HEK293 (cell line): ENCODE data around the gene HELQ.

Experiments used
- CTCF ChIA-PET: fragments of 350-600 bp; formaldehyde crosslinking; extraction: SDS; loops from one replicate; lab custom pipeline; 2021; ENCODE audit warnings: antibody characterized with exemption; lab: Yijun Ruan, JAX
- POLR2A ChIA-PET: fragments of 300-600 bp; formaldehyde crosslinking; extraction: SDS; loops from one replicate; lab custom pipeline; 2020; ENCODE audit warnings: antibody characterized with exemption, inconsistent platforms; lab: Yijun Ruan, JAX
- H3K27ac ChIP-seq: fragments of 200-500 bp; sonication (Bioruptor generic); 2 replicates; pipeline ENCODE4 v1.5.1; 2014; ENCODE audit warnings: low read depth, low read length, control low read depth, inconsistent platforms; ENCODE audit errors: extremely low read depth
- H3K36me3 ChIP-seq, 2 experiments: fragments of 200-500 bp in 1 of 2; sonication (Bioruptor generic) in 1 of 2; 1 replicate in 1 of 2; 2 replicates in 1 of 2; pipeline ENCODE4 v1.5.1; 2014 to 2017; ENCODE audit warnings: inconsistent platforms in 2 of 2, low read length in 2 of 2; ENCODE audit not compliant: control insufficient read depth in 2 of 2, insufficient read depth in 1 of 2
- H3K4me1 ChIP-seq: fragments of 200-500 bp; sonication (Bioruptor generic); 2 replicates; pipeline ENCODE4 v1.5.1; 2014; ENCODE audit warnings: mild to moderate bottlenecking, low read length, inconsistent platforms; ENCODE audit not compliant: control insufficient read depth, insufficient read depth
- H3K4me3 ChIP-seq: 2 replicates; pipeline ENCODE4 v1.5.1; 2011; ENCODE audit warnings: low read depth, mild to moderate bottlenecking, control low read depth, low read length, moderate library complexity
- H3K9me3 ChIP-seq: fragments of 200-500 bp; sonication (Bioruptor generic); 2 replicates; pipeline ENCODE4 v1.5.1; 2014; ENCODE audit warnings: low read depth, low read length, inconsistent platforms; ENCODE audit not compliant: control insufficient read depth, insufficient read depth
- PRDM10 ChIP-seq: fragments of 450-650 bp; formaldehyde crosslinking; IDR thresholded peaks from 2 replicates; pipeline ENCODE4 v1.5.1; 2016; ENCODE audit warnings: missing biosample characterization, missing genetic modification characterization
- SP2 ChIP-seq: fragments of 450-650 bp; formaldehyde crosslinking; IDR thresholded peaks from 2 replicates; pipeline ENCODE4 v1.5.1; 2016; ENCODE audit warnings: missing biosample characterization, missing genetic modification characterization
- YY1 ChIP-seq: fragments of 450-650 bp; formaldehyde crosslinking; IDR thresholded peaks from 2 replicates; pipeline ENCODE4 v1.5.1; 2018; ENCODE audit warnings: missing biosample characterization, missing genetic modification characterization
- ZBTB10 ChIP-seq: fragments of 450-650 bp; formaldehyde crosslinking; IDR thresholded peaks from 2 replicates; pipeline ENCODE4 v1.5.1; 2016; ENCODE audit warnings: missing biosample characterization, missing genetic modification characterization
- ZNF132 ChIP-seq: fragments of 450-650 bp; formaldehyde crosslinking; IDR thresholded peaks from 2 replicates; pipeline ENCODE4 v1.5.1; 2017; ENCODE audit warnings: missing biosample characterization, missing genetic modification characterization, borderline replicate concordance
- ZNF146 ChIP-seq: fragments of 450-650 bp; formaldehyde crosslinking; IDR thresholded peaks from 2 replicates; pipeline ENCODE4 v1.5.1; 2016; ENCODE audit warnings: missing biosample characterization, missing genetic modification characterization
- ZNF16 ChIP-seq: fragments of 450-650 bp; formaldehyde crosslinking; IDR thresholded peaks from 2 replicates; pipeline ENCODE4 v1.5.1; 2016; ENCODE audit warnings: low read depth, missing biosample characterization, missing genetic modification characterization
- ZNF280D ChIP-seq: fragments of 450-650 bp; formaldehyde crosslinking; IDR thresholded peaks from 2 replicates; pipeline ENCODE4 v1.5.1; 2016; ENCODE audit warnings: missing biosample characterization, missing genetic modification characterization
- ZNF366 ChIP-seq: fragments of 450-650 bp; formaldehyde crosslinking; conservative IDR thresholded peaks from 2 replicates; pipeline ENCODE4 v1.5.1; 2016; ENCODE audit warnings: missing biosample characterization, missing genetic modification characterization
- ZNF473 ChIP-seq: fragments of 450-650 bp; formaldehyde crosslinking; IDR thresholded peaks from 2 replicates; pipeline ENCODE4 v1.5.1; 2017; ENCODE audit warnings: missing biosample characterization, missing genetic modification characterization
- ZNF560 ChIP-seq: fragments of 450-650 bp; formaldehyde crosslinking; IDR thresholded peaks from 2 replicates; pipeline ENCODE4 v1.5.1; 2017; ENCODE audit warnings: missing biosample characterization, missing genetic modification characterization, borderline replicate concordance
- ZNF670 ChIP-seq: fragments of 450-650 bp; formaldehyde crosslinking; IDR thresholded peaks from 2 replicates; pipeline ENCODE4 v1.5.1; 2016; ENCODE audit warnings: missing biosample characterization, missing genetic modification characterization, low read depth
- ZSCAN23 ChIP-seq: fragments of 450-650 bp; formaldehyde crosslinking; IDR thresholded peaks from 2 replicates; pipeline ENCODE4 v1.5.1; 2016; ENCODE audit warnings: missing biosample characterization, missing genetic modification characterization
- TF ChIP-seq, protein P1 (sequence below): fragments of 450-650 bp; formaldehyde crosslinking; IDR thresholded peaks from 2 replicates; pipeline ENCODE4 v1.5.1; 2016; ENCODE audit warnings: missing biosample characterization, missing genetic modification characterization
- TF ChIP-seq, protein P2 (sequence below): fragments of 450-650 bp; formaldehyde crosslinking; IDR thresholded peaks from 2 replicates; pipeline ENCODE4 v1.5.1; 2016; ENCODE audit warnings: missing biosample characterization, missing genetic modification characterization, low read depth
- TF ChIP-seq, protein P3 (sequence below): fragments of 450-650 bp; formaldehyde crosslinking; IDR thresholded peaks from 2 replicates; pipeline ENCODE4 v1.5.1; 2016; ENCODE audit warnings: missing biosample characterization, missing genetic modification characterization

Gene HELQ

DNA sequence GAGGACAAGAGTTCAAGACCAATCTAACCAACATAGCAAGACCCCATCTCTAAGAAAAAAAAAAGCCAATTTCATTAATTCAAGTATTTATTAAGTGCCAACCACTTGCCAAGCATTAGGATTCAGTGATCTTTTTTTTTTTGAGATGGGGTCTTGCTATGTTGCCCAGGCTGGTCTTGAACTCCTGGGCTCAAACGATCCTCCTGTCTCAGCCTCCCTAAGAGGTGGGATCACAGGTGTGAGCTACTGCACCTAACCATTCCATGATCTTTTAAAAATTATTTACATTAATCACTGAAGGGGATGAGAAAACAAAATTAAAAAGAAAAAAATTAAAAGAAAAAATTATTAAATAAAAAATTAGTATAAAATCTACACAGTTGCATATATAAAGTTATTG lies 24.4 kb downstream of the HELQ start:
- TF ChIP-seq ZNF670 (no peak), SP2 (tag by site-specific recombination) (no peak), ZNF132 (no peak), ZNF280D (tag by site-specific recombination) (no peak), ZNF16 (tag by site-specific recombination) (no peak), ZNF473 (no peak), ZNF560 (no peak), ZNF366 (tag by site-specific recombination) (no peak), ZBTB10 (tag by site-specific recombination) (no peak), YY1 (tag by site-specific recombination) (no peak), ZSCAN23 (tag by site-specific recombination) (no peak), PRDM10 (tag by site-specific recombination) (no peak), ZNF146 (tag by site-specific recombination) (no peak)
- TF ChIP-seq, protein P1, sequence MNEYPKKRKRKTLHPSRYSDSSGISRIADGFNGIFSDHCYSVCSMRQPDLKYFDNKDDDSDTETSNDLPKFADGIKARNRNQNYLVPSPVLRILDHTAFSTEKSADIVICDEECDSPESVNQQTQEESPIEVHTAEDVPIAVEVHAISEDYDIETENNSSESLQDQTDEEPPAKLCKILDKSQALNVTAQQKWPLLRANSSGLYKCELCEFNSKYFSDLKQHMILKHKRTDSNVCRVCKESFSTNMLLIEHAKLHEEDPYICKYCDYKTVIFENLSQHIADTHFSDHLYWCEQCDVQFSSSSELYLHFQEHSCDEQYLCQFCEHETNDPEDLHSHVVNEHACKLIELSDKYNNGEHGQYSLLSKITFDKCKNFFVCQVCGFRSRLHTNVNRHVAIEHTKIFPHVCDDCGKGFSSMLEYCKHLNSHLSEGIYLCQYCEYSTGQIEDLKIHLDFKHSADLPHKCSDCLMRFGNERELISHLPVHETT = no peak
- TF ChIP-seq, protein P2, sequence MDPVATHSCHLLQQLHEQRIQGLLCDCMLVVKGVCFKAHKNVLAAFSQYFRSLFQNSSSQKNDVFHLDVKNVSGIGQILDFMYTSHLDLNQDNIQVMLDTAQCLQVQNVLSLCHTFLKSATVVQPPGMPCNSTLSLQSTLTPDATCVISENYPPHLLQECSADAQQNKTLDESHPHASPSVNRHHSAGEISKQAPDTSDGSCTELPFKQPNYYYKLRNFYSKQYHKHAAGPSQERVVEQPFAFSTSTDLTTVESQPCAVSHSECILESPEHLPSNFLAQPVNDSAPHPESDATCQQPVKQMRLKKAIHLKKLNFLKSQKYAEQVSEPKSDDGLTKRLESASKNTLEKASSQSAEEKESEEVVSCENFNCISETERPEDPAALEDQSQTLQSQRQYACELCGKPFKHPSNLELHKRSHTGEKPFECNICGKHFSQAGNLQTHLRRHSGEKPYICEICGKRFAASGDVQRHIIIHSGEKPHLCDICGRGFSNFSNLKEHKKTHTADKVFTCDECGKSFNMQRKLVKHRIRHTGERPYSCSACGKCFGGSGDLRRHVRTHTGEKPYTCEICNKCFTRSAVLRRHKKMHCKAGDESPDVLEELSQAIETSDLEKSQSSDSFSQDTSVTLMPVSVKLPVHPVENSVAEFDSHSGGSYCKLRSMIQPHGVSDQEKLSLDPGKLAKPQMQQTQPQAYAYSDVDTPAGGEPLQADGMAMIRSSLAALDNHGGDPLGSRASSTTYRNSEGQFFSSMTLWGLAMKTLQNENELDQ (tag by site-specific recombination) = no peak
- TF ChIP-seq, protein P3, sequence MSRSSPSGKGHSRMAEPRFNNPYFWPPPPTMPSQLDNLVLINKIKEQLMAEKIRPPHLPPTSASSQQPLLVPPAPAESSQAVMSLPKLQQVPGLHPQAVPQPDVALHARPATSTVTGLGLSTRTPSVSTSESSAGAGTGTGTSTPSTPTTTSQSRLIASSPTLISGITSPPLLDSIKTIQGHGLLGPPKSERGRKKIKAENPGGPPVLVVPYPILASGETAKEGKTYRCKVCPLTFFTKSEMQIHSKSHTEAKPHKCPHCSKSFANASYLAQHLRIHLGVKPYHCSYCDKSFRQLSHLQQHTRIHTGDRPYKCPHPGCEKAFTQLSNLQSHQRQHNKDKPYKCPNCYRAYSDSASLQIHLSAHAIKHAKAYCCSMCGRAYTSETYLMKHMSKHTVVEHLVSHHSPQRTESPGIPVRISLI = no peak
- Histone ChIP-seq H3K4me3 (no peak overlapping the region), H3K9me3 (no peaks in the 10 kb centered on the region), H3K36me3 (peaks cover 4 to 17% of the 10 kb centered on the region in 2 experiments; a peak in 2 of 3 replicates), H3K4me1 (no peaks in the 10 kb centered on the region), H3K27ac (no peak overlapping the region)
- ChIA-PET CTCF (no interaction called here), POLR2A (no interaction called here)
